PC-9 (cell line): ENCODE results near the gene DLX4.

ENCODE experiments used
- EZH2 ChIP-seq: fragments of 200-600 bp; sonication (generic); IDR thresholded peaks from 2 replicates; pipeline ENCODE4 v1.8.0; 2017; ENCODE audit warnings: antibody characterized with exemption, low read depth
- TF ChIP-seq, protein P1 (sequence below): fragments of 200-600 bp; sonication (generic); conservative IDR thresholded peaks from 2 replicates; pipeline ENCODE4 v1.6.1; 2017; ENCODE audit warnings: mixed run types, antibody characterized with exemption, mild to moderate bottlenecking, moderate library complexity

DNA sequence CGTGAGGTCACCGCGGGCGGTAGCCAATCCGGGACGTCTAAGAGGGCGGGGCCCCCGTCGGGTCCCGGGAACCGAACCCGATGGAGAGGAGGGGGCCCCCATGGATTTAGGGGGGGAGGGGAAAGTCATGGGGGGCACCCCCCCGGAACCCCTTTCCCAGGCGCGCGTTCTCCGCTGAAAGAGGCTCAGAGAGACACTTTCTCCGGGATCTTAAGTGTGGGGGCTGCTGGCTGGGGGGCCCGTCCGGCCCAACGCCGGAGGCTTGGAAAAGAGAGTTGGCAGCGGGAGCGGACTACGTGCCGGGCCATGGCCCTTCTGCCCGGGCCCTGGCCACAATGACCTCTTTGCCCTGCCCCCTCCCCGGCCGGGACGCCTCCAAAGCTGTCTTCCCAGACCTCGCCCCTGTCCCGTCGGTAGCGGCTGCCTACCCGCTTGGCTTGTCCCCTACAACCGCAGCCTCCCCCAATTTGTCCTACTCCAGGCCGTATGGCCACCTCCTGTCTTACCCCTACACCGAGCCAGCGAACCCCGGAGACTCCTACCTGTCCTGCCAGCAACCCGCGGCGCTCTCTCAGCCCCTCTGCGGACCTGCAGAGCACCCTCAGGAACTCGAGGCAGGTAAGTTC is at the start of gene DLX4:
- TF ChIP-seq, protein P1, sequence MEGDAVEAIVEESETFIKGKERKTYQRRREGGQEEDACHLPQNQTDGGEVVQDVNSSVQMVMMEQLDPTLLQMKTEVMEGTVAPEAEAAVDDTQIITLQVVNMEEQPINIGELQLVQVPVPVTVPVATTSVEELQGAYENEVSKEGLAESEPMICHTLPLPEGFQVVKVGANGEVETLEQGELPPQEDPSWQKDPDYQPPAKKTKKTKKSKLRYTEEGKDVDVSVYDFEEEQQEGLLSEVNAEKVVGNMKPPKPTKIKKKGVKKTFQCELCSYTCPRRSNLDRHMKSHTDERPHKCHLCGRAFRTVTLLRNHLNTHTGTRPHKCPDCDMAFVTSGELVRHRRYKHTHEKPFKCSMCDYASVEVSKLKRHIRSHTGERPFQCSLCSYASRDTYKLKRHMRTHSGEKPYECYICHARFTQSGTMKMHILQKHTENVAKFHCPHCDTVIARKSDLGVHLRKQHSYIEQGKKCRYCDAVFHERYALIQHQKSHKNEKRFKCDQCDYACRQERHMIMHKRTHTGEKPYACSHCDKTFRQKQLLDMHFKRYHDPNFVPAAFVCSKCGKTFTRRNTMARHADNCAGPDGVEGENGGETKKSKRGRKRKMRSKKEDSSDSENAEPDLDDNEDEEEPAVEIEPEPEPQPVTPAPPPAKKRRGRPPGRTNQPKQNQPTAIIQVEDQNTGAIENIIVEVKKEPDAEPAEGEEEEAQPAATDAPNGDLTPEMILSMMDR, result no peak
- no peak for TF ChIP-seq EZH2
